Islet precursor cell (in vitro differentiated cells): ENCODE measurements around the gene CD164L2.

Experiments used
- DNase-seq: peaks from one replicate; pipeline ENCODE4 v3.0.0-alpha.2; 2018

Gene CD164L2

GRCh38 chr1:27361044-27361402 is 22.1 kb downstream of the CD164L2 start:
- no peak for DNase-seq

- no peak for DNase-seq
Observed at GRCh38 chr1:27360159-27361043, 22.7 kb downstream of the CD164L2 start.

GRCh38 chr1:27359822-27360158 is 23.3 kb downstream of the CD164L2 start:
- no peak for DNase-seq

- no peak for DNase-seq
Observed at GRCh38 chr1:27358928-27359313, 24.2 kb downstream of the CD164L2 start.

GRCh38 chr1:27358038-27358927 is 24.9 kb downstream of the CD164L2 start:
- no peak for DNase-seq

- peak; percentile 89 for DNase-seq
Observed at GRCh38 chr1:27357281-27358037, 25.7 kb downstream of the CD164L2 start.

GRCh38 chr1:27356619-27357280 is 26.4 kb downstream of the CD164L2 start:
- DNase-seq, result no peak

GRCh38 chr1:27356277-27356618 is 26.9 kb downstream of the CD164L2 start:
- no peak for DNase-seq

- no peak for DNase-seq
Observed at GRCh38 chr1:27355683-27356082, 27.4 kb downstream of the CD164L2 start.

- no peak for DNase-seq
Observed at GRCh38 chr1:27353629-27354028, 29.5 kb downstream of the CD164L2 start.

- DNase-seq, result no peak
Observed at GRCh38 chr1:27353166-27353565, 30.0 kb downstream of the CD164L2 start.

GRCh38 chr1:27351541-27352107 is 31.5 kb downstream of the CD164L2 start:
- DNase-seq, result no peak

- DNase-seq, result peak; percentile 97
Observed at GRCh38 chr1:27350663-27351540, 32.2 kb downstream of the CD164L2 start.

- DNase-seq, result peak; percentile 91
Observed at GRCh38 chr1:27349784-27350662, 33.1 kb downstream of the CD164L2 start.

GRCh38 chr1:27348861-27349783 is 34.0 kb downstream of the CD164L2 start:
- peak; percentile 93 for DNase-seq

GRCh38 chr1:27346991-27347624 is 36.0 kb downstream of the CD164L2 start:
- peak; percentile 88 for DNase-seq

- no peak for DNase-seq
Observed at GRCh38 chr1:27346357-27346756, 36.8 kb downstream of the CD164L2 start.

- no peak for DNase-seq
Observed at GRCh38 chr1:27345272-27345671, 37.9 kb downstream of the CD164L2 start.

GRCh38 chr1:27343639-27344025 is 39.5 kb downstream of the CD164L2 start:
- DNase-seq, result no peak
